Right lobe of liver (tissue), 4 donors: ENCODE data around the gene MRPL54.

Experiments
- POLR2A ChIP-seq: fragments of 450-650 bp; IDR thresholded peaks from one replicate; pipeline ENCODE4 v1.6.1; 2017; ENCODE audit warnings: antibody characterized with exemption, mild to moderate bottlenecking
- TF ChIP-seq, protein P1 (sequence below), 4 donors: fragments of 200-600 bp in 3 of 4; fragments of 450-650 bp in 1 of 4; IDR thresholded peaks; one replicate each; pipeline versions ENCODE4 v1.5.1 to v1.8.0; 2016 to 2022; ENCODE audit warnings: antibody characterized with exemption in 4 of 4, mild to moderate bottlenecking in 2 of 4
- donor health status: DM: no; HTN: no; CAD: no.
- donor health status: DM: no; HTN: no; CAD: no.
- donor health status: DM: no; HTN: yes; CAD: no.

DNA sequence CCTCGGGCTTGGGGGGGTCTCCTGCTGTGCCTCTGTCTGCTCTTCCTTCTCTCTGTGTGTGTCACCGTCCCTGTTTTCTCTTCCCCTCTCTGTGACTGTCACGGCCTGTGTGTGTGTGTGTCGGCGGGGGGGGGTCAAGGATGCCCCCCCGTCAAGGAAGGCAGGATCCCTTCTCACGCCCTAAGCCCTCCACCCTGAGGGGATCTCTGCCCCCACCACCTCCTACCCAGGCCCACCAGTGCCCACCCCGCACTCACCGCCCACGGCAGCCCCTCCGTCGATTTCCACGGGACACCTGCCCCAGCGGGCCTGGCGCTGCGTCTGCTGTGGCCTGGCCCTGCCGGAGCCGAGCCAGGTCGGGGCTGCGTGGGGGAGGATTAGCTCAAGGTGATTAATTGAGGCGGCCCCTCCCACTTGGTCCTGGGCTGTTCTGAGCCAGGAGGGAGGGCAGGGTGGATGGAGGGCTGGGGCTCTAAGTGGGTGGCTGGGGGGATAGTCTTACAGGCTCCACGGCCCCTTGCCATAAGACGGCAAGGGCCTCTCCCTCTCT is 9.5 kb downstream of the MRPL54 start, which contains the start of gene RAX2:
- TF ChIP-seq, protein P1, sequence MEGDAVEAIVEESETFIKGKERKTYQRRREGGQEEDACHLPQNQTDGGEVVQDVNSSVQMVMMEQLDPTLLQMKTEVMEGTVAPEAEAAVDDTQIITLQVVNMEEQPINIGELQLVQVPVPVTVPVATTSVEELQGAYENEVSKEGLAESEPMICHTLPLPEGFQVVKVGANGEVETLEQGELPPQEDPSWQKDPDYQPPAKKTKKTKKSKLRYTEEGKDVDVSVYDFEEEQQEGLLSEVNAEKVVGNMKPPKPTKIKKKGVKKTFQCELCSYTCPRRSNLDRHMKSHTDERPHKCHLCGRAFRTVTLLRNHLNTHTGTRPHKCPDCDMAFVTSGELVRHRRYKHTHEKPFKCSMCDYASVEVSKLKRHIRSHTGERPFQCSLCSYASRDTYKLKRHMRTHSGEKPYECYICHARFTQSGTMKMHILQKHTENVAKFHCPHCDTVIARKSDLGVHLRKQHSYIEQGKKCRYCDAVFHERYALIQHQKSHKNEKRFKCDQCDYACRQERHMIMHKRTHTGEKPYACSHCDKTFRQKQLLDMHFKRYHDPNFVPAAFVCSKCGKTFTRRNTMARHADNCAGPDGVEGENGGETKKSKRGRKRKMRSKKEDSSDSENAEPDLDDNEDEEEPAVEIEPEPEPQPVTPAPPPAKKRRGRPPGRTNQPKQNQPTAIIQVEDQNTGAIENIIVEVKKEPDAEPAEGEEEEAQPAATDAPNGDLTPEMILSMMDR (IDR thresholded peaks at IDR 0.05): no peak
- TF ChIP-seq POLR2A: no peak
